ENCODE results near the gene KCTD2.
A peak's percentile ranks its signal among the peaks of the same experiment; 100 is the strongest.
"Not testable (repeated sequence)": the region's sequence is repeated elsewhere in the genome, so short reads cannot be mapped to it uniquely, and the experiment has no call there.

KCTD2 gene

GRCh38 chr17:75046407-75047289, at the start of gene KCTD2, which contains the start of gene ATP5PD:
Gene KCTD2 (plus strand): TSS chr17:75047225. CDS start chr17:75047251, 26 bp downstream.
Gene ATP5PD (minus strand): TSS chr17:75046969. CDS start chr17:75042650, 4,319 bp downstream.
- peak; percentile 94 for DNase-seq

DNA sequence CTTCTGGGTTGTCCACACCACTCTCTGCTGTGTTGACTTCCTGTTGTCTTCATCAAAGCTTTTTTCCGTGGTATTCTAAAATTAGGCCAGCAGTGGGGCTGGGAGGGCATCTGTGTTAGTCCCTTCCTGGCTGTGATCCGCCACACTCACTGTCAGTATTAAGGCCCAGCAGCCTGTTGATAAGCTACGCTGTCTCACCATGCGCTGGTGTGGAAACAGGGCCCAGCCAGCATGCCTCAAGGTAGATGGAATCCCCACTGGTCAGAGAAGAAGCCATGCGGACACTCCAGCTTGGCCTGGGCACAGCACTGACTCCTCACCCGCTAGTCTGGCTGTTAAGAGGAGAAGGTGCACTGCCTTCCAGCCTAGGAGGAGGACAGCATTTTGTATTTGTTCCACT, 48.2 kb upstream of the KCTD2 start:
- no peak for DNase-seq

- no peak for DNase-seq
Measured at GRCh38 chr17:74999523-74999922, 47.5 kb upstream of the KCTD2 start.

DNA sequence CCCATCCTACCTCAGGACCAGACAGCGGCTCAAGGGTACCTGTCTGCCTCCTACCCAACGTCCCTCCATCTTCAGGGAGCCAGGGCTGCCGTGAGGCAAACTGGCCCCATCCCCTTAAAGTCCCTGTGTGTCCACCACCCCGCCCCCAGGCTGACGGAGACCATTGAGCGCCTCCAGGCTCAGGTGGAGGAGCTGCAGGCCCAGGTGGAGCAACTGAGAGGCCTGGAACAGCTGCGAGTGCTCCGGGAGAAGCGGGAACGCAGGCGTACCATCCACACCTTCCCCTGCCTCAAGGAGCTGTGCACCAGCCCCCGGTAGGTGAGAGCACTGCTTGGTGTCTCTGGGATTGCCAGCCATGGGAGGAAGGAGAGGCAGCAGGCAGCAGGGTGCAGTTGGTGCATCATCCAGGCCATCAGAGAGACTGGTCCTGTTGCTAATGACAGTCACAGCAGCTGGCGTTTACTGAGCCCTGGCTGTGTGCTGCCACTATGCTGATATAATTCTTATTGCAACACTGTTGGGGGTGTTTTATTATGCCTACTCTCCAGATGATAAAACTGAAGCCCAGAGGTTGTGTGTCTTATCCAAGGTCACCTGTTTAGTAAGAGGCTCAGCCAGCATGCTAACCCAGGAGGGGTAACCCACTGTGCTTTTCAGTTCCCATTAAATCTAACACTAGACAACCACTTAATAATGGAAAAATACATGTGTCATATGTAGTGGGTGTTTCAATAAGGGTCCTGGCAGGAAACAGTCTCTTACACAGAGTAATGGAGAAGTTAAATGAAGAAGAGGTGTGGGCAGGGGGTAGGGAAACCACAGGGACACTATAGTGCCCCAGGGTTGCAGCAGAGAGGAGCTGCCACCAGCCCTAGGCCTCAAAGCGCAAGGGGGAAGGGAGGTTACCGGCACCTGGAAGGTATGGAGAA, 44.8 kb upstream of the KCTD2 start:
- DNase-seq: no peak

DNA sequence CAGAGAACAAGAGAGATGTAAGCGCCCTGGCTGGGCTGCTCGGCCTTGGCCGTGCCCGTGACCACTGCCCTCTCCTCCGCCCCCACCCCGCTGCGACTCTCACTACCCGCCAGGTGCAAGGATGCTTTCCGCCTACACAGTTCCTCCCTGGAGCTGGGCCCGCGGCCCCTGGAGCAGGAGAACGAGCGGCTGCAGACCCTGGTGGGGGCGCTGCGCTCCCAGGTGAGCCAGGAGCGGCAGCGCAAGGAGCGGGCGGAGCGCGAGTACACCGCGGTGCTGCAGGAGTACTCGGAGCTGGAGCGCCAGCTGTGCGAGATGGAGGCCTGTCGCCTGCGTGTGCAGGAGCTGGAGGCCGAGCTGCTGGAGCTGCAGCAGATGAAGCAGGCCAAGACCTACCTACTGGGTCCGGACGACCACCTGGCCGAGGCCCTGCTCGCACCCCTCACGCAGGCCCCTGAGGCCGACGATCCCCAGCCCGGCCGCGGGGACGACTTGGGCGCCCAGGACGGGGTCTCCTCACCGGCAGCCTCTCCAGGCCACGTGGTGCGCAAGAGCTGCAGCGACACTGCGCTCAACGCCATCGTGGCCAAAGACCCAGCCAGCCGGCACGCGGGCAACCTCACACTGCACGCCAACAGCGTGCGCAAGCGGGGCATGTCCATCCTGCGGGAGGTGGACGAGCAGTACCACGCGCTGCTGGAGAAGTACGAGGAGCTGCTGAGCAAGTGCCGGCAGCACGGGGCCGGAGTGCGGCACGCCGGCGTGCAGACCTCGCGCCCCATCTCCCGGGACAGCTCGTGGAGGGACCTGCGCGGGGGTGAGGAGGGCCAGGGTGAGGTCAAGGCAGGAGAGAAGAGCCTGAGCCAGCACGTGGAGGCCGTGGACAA, 43.7 kb upstream of the KCTD2 start:
- no peak for DNase-seq

GRCh38 chr17:75003957-75004355, 43.1 kb upstream of the KCTD2 start:
- DNase-seq: no peak

GRCh38 chr17:75004371-75004770, 42.7 kb upstream of the KCTD2 start:
- DNase-seq: no peak

DNA sequence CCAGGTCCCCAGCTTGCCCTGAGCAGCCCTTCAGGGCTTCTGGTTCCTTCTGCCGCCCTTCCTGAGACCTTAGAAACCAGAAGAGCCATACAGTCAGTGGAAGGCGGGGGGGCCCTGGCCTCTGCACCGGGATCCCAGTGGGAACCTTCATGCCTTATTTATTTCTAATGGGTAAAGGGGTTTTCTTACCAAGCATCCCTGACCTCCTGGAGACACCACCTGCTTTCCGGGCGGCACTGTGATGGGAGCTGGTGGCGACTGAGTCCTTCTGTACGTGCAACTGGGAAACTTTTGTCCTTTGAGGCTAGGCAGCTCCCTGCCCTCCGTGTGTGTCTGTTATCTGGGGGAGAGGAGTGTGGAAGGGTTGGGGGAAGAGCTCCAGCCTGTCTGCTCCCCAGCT, 41.7 kb upstream of the KCTD2 start:
- DNase-seq: no peak

- not testable (repeated sequence) for DNase-seq
Measured at GRCh38 chr17:75006084-75006483, 40.9 kb upstream of the KCTD2 start.

DNA sequence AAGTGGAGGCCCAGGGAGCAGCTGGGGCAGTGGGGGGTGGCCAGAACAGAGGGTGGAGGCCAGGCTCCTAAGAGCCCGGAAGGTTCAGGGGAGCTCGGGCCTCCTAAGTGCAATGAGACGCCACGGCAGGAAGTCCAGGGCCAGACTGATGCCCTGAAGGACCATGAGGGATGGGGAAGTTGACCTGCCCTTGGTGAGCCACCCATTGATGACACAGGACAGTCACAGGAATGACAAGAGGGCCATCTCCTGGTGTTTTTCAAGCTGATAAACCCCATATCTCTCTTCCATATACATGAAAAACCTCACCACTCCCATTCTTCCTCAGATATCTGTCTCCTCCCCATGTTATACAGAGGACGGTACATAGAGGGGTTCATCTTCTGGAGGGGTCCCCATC, 40.4 kb upstream of the KCTD2 start:
- no peak for DNase-seq

DNA sequence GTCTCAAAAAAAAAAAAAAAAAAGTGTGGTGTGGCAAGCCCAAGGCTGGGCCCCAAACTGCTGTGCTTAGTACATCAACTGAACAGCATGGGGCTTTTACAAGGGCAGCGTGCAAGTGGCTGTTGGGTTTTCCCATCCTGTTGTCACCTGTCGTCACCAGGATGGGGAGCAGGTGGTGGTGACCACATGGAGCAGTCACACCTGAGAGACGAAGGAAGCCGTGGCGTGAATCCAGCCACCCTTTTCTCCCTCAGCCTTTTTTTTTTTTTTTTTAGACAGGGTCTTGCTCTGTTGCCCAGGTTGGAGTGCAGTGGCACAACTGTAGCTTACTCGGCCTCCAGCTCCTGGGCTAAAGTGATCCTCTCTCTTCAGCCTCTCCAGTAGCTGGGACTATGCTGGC, 38.7 kb upstream of the KCTD2 start:
- no peak for DNase-seq

DNA sequence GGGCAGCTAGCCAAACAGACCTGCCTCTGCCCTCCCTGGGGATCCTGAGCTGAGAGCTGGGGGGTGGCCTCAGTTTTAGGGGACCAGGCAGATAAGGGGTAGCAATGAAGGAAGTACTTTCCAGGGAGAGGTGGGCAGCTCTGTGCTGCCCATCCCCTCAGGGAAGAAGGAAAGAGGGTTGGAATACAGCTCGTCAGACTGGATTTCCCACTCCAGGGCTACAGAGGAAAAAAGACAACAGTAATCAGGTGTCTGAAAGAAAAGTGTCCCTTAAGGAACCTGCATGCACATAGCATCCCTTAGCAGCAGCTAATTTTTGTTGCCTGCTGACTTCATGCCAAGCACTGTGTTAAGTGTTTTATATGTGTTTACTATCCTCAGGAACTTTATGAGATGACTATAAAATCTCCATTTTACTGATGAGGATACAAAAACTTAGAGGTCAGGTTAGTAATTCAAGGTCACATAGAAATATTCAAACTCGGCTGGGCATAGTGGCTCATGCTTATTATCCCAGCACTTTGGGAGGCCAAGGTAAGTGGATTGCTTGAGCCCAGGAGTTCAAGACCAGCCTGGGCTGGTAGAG, 37.8 kb upstream of the KCTD2 start:
- DNase-seq: no peak

DNA sequence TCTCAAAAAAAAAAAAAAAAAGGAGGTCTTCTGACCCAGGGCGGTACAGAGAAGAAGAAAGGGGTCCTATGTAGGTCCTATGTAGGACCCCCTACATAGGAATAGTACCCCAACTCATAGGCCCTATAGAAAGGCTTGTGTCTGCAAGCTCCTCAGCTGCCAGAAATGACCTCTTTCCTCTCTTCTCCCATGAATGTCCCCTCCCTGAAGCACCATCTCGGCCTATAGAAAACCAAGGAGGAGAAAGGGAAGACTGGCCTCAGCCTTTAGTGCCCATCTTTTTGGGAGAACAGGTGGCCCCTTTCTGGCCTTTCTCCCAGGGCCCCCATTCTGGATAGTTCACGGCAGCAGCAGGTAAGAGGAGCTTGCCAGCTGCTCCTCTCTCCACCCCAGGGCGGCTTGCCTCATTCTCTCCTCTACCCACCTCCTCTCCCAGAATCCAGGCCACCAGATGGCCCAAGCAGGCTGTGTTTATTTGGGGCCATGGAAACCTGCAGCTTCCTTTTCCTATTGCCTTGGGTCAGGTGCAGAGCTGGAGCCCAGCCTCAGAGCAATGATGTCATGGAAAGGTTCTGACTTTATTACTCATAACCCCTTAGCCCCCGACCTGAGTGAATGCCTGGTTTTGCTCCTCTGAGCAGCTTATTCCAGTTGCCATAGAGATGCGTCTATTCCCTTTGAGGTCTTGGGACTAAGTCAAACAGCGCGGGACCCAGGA, 36.2 kb upstream of the KCTD2 start:
- DNase-seq: peak; percentile 94

DNA sequence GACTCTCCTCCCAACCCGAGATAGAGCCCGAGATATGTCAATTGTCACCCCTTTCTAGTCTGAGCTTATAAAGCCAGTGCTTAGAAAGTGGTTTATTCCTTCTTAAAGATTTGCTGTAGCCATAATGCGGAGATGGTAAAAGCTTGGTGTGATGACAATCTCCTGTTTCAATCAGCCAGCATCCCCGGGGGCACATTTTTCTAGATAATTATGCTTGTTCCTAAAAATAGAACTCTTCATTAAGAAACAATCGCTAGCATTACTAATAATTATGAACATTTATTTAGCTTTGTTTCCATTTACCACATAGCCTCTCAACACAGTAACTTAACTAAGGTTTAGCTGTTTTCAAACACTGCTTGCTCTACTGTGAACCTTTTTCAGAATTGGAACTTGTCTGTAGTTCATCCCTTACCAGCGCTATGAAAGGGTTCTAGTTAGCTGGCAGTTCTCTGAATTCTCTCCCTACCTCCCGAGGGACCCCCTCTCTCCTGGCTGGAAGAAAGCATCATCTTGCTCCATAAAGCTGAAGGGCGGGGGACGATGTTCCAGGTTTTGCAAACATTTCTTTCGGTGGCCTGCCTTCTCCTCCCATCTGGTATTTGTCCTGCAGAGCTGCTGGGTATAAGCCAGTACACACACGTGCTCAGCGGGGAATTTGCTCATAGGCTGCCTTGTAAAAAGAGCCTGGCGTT, 35.5 kb upstream of the KCTD2 start:
- DNase-seq: peak; percentile 91

DNA sequence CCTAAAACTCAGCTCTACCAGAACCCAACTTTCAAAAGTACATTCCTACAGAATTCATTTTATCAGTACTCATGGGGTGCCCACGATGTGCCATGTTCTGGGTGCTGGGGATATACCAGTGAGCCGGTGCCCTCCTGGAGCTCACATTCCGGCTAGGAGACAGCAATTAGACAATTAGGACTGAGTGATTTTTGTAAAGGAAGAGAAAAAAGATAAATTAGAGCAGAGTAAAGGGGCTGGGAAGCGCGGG, 35.0 kb upstream of the KCTD2 start:
- DNase-seq: no peak

- DNase-seq: peak; percentile 77
Measured at GRCh38 chr17:75012346-75013091, 34.5 kb upstream of the KCTD2 start, which contains the start of gene MRPL58. Gene MRPL58 (plus strand): TSS chr17:75012670. CDS start chr17:75012687, 17 bp downstream.

DNA sequence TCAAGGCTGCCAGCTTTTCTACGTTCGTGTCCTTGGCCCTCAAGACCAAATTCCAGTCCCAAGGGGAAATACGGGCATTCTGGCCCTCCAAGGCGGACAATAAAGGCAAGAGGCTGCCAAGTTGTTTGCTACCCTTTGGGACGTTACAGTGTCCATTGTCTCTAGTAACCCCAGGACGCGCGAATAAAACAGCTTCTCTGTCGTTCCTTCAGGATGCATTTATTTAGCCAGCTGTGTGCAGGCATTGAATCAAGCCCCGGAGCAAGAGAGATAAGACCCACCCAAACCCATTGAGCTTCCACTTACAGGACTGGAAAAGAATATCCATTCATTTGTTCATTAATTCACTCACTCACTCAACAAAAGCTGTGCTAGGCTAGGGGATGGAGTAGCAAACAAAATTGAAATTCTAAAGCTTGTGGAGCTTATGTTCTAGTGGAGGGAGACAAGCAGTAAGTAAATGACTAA, 33.9 kb upstream of the KCTD2 start:
- DNase-seq: no peak

DNA sequence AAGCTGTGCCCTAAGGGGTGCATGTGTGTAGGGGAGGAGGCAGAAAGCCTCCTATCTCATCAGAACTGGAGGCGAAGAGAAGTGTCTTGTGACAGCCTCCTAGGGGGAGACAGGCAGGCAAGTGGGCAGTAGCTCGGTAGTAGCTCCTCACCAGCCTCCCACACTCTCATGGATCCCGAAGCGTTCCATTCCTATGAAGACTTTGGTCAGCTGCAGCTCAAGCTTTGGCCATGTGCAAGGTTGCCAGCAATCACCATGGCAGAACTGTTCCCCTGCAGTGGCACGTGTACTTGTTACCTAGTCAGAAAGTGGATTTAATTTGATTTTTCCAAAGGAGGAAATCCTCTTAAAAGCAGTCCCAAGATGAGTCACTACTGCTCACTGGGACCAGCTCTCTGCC, 27.9 kb upstream of the KCTD2 start:
- DNase-seq: no peak

DNA sequence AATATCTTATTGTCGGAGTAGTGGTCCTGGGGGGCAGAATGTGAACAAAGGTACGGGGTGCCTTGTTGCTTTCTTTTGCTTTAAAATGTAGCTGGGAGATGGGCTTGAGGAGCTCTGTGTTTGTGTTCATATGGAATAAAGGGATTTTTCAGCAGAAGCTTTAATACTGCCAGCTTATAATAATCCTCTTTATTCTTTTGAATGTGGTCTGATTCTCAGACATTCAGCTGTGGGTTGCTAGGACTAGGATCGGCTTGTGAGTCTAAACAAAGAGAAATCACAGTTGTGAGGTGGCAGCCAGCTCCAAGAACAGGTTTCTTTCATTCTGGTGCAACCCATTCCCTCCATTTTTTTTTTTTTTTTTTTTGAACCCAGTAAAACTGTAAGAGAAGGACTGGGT, 27.3 kb upstream of the KCTD2 start:
- no peak for DNase-seq
